Mucosa of descending colon (tissue), 3 donors: Measurements from ENCODE around the gene CD79B. TPM values are rescaled to one million over a fixed set of nuclear protein-coding genes. Genes with fewer than 3 reads are reported as not detected.
"Not testable (repeated sequence)": the region's sequence is repeated elsewhere in the genome, so short reads cannot be mapped to it uniquely, and the experiment has no call there.

Source experiments
- ATAC-seq: fragments of 200-7000 bp; cut with Tn5 transposase; one replicate; pipeline ENCODE4 v1.9.1; 2020; ENCODE audit warnings: mild to moderate bottlenecking, moderate library complexity
- DNase-seq, 3 donors: peaks; one replicate each; pipeline ENCODE4 v3.0.0-alpha.2; 2020
- H3K36me3 ChIP-seq: fragments of 200-600 bp; one replicate; pipeline ENCODE4 v1.8.0; 2021; ENCODE audit warnings: low read depth, mild to moderate bottlenecking
- H3K4me1 ChIP-seq: fragments of 200-600 bp; one replicate; pipeline ENCODE4 v1.8.0; 2021; ENCODE audit warnings: low read depth, mild to moderate bottlenecking
- H3K4me3 ChIP-seq: fragments of 200-600 bp; one replicate; pipeline ENCODE4 v1.8.0; 2021; ENCODE audit warnings: mild to moderate bottlenecking
- H3K9me3 ChIP-seq: fragments of 200-600 bp; one replicate; pipeline ENCODE4 v1.8.0; 2021; ENCODE audit warnings: mild to moderate bottlenecking
- intact Hi-C, 2 donors: fragments of 100-400 bp; cut with DNase I in 1 of 2; cut with micrococcal nuclease in 1 of 2; formaldehyde crosslinking; loops; one replicate each; pipeline versions ENCODE4 v1.11.0 to v1.11.1; 2022; cut with DNase I, micrococcal nuclease
- total RNA-seq, 3 donors: library from RNA; stranded (reverse); fragmentation: NEBNext Ultra II Directional in 2 of 3; extraction: Animal tissue kit (Norgen Biotek cat#: 25700) in 2 of 3; gene quantifications; one replicate each; pipeline versions ENCODE4 v1.2.1 to v1.2.4, GENCODE V29; 2021 to 2023
- TF ChIP-seq, protein P1 (sequence below): fragments of 200-600 bp; IDR thresholded peaks from one replicate; pipeline ENCODE4 v1.8.0; 2022; ENCODE audit warnings: antibody characterized with exemption, mild to moderate bottlenecking
- donor health status: DM: no; HTN: no; CAD: no; lungs with moderate emphysema.
- donor health status: DM: no; HTN: no; CAD: no.
- donor health status: DM: no; HTN: yes; CAD: no.

The CD79B gene
- total RNA-seq, 3 donors from 2014 or later = 0.70 to 2.4 (median 1.4) TPM

GRCh38 chr17:63892316-63893037 lies 39.7 kb downstream of the CD79B start:
- H3K9me3 ChIP-seq, H3K4me1 ChIP-seq, DNase-seq, H3K4me3 ChIP-seq, H3K36me3 ChIP-seq, ATAC-seq, intact Hi-C loops: not testable (repeated sequence)

- DNase-seq = peak in 1 of 3 donors; percentile 46
Observed at GRCh38 chr17:63889026-63889848, 42.9 kb downstream of the CD79B start.

DNA sequence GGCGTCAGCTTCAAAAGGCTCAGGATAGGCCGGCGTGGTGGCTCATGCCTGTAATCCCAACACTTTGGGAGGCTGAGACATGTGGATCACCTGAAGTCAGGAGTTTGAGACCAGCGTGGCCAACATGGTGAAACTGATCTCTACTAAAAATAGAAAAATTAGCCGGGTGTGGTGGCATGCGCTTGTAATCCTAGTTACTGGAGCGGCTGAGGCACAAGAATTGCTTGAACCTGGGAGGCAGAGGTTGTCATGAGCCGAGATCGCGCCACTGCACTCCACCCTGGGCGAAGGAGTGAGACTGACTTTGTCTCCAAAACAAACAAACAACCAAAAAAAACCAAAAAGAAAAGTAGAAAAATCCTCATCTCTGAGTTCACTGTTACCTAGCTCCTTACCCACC lies 47.0 kb downstream of the CD79B start:
- intact Hi-C loops, H3K4me3 ChIP-seq, ATAC-seq, H3K36me3 ChIP-seq, DNase-seq, H3K4me1 ChIP-seq, H3K9me3 ChIP-seq: not testable (repeated sequence)

More at GRCh38 chr17:63889026-63889848, 42.9 kb downstream of the CD79B start:
- intact Hi-C loops, H3K9me3 ChIP-seq, H3K4me1 ChIP-seq, H3K4me3 ChIP-seq, H3K36me3 ChIP-seq: not testable (repeated sequence)
- peak; percentile 45 for ATAC-seq
- TF ChIP-seq, protein P1, sequence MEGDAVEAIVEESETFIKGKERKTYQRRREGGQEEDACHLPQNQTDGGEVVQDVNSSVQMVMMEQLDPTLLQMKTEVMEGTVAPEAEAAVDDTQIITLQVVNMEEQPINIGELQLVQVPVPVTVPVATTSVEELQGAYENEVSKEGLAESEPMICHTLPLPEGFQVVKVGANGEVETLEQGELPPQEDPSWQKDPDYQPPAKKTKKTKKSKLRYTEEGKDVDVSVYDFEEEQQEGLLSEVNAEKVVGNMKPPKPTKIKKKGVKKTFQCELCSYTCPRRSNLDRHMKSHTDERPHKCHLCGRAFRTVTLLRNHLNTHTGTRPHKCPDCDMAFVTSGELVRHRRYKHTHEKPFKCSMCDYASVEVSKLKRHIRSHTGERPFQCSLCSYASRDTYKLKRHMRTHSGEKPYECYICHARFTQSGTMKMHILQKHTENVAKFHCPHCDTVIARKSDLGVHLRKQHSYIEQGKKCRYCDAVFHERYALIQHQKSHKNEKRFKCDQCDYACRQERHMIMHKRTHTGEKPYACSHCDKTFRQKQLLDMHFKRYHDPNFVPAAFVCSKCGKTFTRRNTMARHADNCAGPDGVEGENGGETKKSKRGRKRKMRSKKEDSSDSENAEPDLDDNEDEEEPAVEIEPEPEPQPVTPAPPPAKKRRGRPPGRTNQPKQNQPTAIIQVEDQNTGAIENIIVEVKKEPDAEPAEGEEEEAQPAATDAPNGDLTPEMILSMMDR = peak; percentile 8

DNA sequence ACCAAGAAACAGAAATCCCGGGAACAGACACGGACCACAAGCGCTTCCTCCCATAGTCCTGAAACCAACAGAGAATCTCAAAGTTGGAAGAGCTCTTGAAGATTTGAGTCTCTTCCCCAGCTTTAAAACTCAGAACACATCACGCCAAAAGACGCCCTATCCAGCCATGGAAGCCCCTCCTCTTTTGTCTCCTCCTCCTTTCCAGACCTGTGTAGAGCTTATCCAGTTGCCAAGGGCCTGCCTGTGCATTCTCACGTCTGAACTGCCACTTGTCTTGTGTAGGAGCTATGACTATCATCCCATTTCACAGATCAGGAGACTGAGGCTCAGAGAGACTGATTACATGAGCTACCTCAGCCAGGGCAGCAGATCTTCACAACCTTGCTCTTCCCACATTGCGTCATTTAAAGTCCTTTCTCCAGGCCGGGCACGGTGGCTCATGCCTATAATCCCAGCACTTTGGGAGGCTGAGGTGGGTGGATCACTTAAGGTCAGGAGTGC lies 49.5 kb downstream of the CD79B start:
- DNase-seq, intact Hi-C loops, H3K4me3 ChIP-seq, ATAC-seq, H3K4me1 ChIP-seq, H3K36me3 ChIP-seq, H3K9me3 ChIP-seq: not testable (repeated sequence)

- Histone ChIP-seq H3K9me3 (no peaks in the 10 kb centered on the region), H3K4me1 (no peaks in the 10 kb centered on the region), H3K4me3 (no peak within 1 kb of the TSS), H3K36me3 (no peaks in the 10 kb centered on the region)
- DNase-seq = peak in 2 of 3 donors; percentile 38 to 77
- TF ChIP-seq, protein P1 = peak; percentile 54
- ATAC-seq = peak; percentile 79
- intact Hi-C loops = no loop called here
Observed at GRCh38 chr17:63881935-63882601, 50.1 kb downstream of the CD79B start, which contains the start of gene GH2. TSS of gene GH2 (minus strand) at chr17:63881944. CDS start at chr17:63881801, 143 bp downstream.

DNA sequence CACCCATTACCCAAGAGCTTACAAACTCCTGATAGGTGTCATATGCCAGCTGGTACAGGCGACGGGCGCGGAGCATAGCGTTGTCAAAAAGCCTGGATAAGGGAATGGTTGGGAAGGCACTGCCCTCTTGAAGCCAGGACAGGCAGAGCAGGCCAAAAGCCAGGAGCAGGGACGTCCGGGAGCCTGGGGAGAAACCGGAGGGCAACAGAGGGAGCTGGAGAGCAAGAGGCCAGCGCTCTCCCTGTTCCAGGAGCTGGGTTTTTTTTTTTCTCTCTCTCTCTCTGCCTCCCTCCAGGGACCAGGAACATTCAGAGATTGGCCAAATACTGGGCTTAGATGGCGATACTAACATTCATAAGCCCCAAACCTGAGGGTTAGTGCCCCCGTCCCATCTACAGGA lies 50.8 kb downstream of the CD79B start:
- ATAC-seq, DNase-seq, H3K36me3 ChIP-seq, H3K9me3 ChIP-seq, H3K4me3 ChIP-seq, H3K4me1 ChIP-seq, intact Hi-C loops: not testable (repeated sequence)

DNA sequence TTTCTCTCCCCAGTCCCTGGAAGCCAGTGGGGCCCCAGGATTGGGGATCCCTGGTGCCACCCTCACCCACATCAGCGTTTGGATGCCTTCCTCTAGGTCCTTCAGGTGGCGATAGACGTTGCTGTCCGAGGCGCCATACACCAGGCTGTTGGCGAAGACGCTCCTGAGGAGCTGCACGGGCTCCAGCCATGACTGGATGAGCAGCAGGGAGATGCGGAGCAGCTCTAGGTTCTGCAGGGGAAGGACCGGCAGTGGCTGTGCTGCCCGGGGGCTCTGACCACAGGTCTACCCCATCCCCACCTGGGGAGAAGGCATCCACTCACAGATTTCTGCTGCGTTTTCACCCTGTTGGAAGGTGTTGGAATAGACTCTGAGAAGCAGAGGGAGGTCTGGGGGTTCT lies 51.4 kb downstream of the CD79B start:
- no peaks in the 10 kb centered on the region for H3K9me3 ChIP-seq
- H3K4me1 ChIP-seq = no peaks in the 10 kb centered on the region
- ATAC-seq (no peak), DNase-seq (no peak)
- H3K36me3 ChIP-seq = no peaks in the 10 kb centered on the region
- intact Hi-C loops = no loop called here
- TF ChIP-seq, protein P1 = no peak
- H3K4me3 ChIP-seq = no peak overlapping the region

Other genes with a start within 250 kb of the CD79B start
- 10 to 100 TPM in 1 of 3 donors, 1 to 10 TPM in 2; 5.6 to 13.2 (median 8.4) TPM for gene LIMD2, start 232.2 kb downstream of the CD79B start, total RNA-seq
- 10 to 100 TPM; 29.1 to 34.0 (median 29.6) TPM for gene STRADA, start 190.5 kb downstream of the CD79B start, total RNA-seq
- 100 to 1,000 TPM in 2 of 3 donors, 10 to 100 TPM in 1; 94.9 to 139 (median 128) TPM for gene CCDC47, start 158.7 kb downstream of the CD79B start, total RNA-seq
- 100 to 1,000 TPM in 1 of 3 donors, 10 to 100 TPM in 2; 86.1 to 137 (median 89.9) TPM for gene DDX42, start 158.2 kb downstream of the CD79B start, total RNA-seq
- 100 to 1,000 TPM in 1 of 3 donors, 10 to 100 TPM in 2; 73.3 to 151 (median 96.4) TPM for gene PSMC5, start 104.9 kb downstream of the CD79B start, total RNA-seq
- gene FTSJ3, start 104.7 kb downstream of the CD79B start, total RNA-seq = 10 to 100 TPM; 26.9 to 48.2 (median 29.4) TPM
- 10 to 100 TPM; 76.6 to 82.1 (median 80.4) TPM for gene SMARCD2, start 89.6 kb downstream of the CD79B start, total RNA-seq
- gene CSH2, start 58.7 kb downstream of the CD79B start, total RNA-seq = not detected
- gene GH2, start 50.4 kb downstream of the CD79B start, total RNA-seq = not detected
- gene CSH1, start 35.8 kb downstream of the CD79B start, total RNA-seq = not detected
- not detected for gene CSHL1, start 21.1 kb downstream of the CD79B start, total RNA-seq
- gene GH1, start 13.5 kb downstream of the CD79B start, total RNA-seq = not detected
- under 1 TPM; 0.10 to 0.75 (median 0.22) TPM for gene SCN4A, start 40.6 kb upstream of the CD79B start, total RNA-seq
- not detected for gene PRR29, start 66.0 kb upstream of the CD79B start, total RNA-seq
- 10 to 100 TPM in 2 of 3 donors, 1 to 10 TPM in 1; 6.9 to 14.2 (median 10.3) TPM for gene ICAM2, start 88.3 kb upstream of the CD79B start, total RNA-seq
- gene ERN1, start 197.8 kb upstream of the CD79B start, total RNA-seq = 10 to 100 TPM; 18.4 to 27.1 (median 21.7) TPM